Fibroblast of mammary gland (primary cell): ENCODE measurements around the gene EPHA3.

ENCODE experiments used
- DNase-seq: peaks from one replicate; pipeline ENCODE4 v3.0.0-alpha.2; 2010; ENCODE audit warnings: low read depth
- H3K4me3 ChIP-seq: 2 replicates; pipeline ENCODE4 v1.5.1; 2011; ENCODE audit warnings: low read depth, mild to moderate bottlenecking, low read length, moderate library complexity; ENCODE audit not compliant: control insufficient read depth
- CTCF ChIP-seq: conservative IDR thresholded peaks from 2 replicates; pipeline ENCODE4 v1.5.1; 2011; ENCODE audit warnings: low read depth, low read length, inconsistent platforms; ENCODE audit not compliant: control insufficient read depth, insufficient read depth

Gene EPHA3

GRCh38 chr3:89521328-89521727, 413.9 kb downstream of the EPHA3 start:
- TF ChIP-seq CTCF, result no peak
- DNase-seq, result no peak
- H3K4me3 ChIP-seq, result no peak overlapping the region

GRCh38 chr3:89522155-89522554, 414.7 kb downstream of the EPHA3 start:
- no peak for TF ChIP-seq CTCF
- DNase-seq, result no peak
- H3K4me3 ChIP-seq, result no peak overlapping the region

GRCh38 chr3:89525609-89526008, 418.2 kb downstream of the EPHA3 start:
- TF ChIP-seq CTCF, result no peak
- no peak overlapping the region for H3K4me3 ChIP-seq
- no peak for DNase-seq

GRCh38 chr3:89527736-89528305, 420.4 kb downstream of the EPHA3 start:
- no peak for TF ChIP-seq CTCF
- H3K4me3 ChIP-seq, result no peak overlapping the region
- no peak for DNase-seq
